ENCODE measurements around the gene PAF1.

Gene PAF1

GRCh38 chr19:39419003-39419402, 28.1 kb upstream of the PAF1 start:
- H3K27me3 ChIP-seq (ENCODE audit: insufficient read depth, low read length, poor library complexity), result no peaks in the 10 kb centered on the region
- no peak for DNase-seq
- H3K36me3 ChIP-seq (ENCODE audit: insufficient read depth, low read length), result peaks cover 69% of the 10 kb centered on the region

DNA sequence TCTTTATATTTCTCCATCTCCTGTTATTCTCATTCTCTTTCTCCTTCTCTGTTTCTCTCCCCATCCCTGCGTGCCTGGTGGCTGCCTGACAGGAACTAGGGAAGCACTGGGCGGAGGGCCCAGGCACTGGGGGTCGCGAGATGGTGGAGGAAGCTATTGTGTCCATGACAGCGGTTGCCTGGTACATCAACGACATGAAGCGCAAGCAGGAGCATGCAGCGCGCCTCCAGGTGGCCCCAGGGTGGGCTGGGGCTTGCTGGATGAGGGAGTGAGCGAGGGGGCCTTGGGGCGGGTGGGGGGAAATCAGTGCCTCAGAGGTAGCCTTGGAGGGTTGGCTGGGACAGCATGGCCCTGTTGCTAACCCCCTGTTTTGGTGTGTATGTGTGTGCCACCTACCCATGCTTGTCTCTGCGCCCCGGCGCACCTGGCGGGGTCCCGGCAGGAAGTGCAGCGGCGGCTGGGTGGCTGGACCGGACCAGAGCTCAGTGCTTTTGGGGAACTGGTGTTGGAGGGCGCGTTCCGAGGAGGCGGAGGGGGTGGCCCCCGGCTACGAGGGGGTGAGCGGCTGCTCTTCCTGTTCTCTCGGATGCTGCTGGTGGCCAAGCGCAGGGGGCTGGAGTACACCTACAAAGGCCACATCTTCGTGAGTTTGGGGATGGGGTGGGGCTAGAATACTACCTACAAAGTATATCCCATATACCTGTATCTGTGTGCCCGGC, 26.7 kb upstream of the PAF1 start:
- H4K20me1 ChIP-seq (ENCODE audit: insufficient read depth, low read length), result peaks cover 21% of the 10 kb centered on the region
- no peak overlapping the region for H3K4me3 ChIP-seq (ENCODE audit: low read depth in 1 of 2, low read length in 2 of 2)

More at GRCh38 chr19:39419003-39419402, 28.1 kb upstream of the PAF1 start:
- no peak overlapping the region for H2AFZ ChIP-seq (ENCODE audit: low read depth, low read length)
- H3K4me3 ChIP-seq (ENCODE audit: low read depth in 1 of 2, low read length in 2 of 2), result no peak overlapping the region
- no peak overlapping the region for H3K9ac ChIP-seq (ENCODE audit: low read depth, low read length)
- H3K27ac ChIP-seq (ENCODE audit: low read length), result no peak overlapping the region
- ATAC-seq (ENCODE audit: insufficient read depth, low read depth), result no peak
- peaks cover 15% of the 10 kb centered on the region for H3K4me1 ChIP-seq (ENCODE audit: insufficient read depth, low read length)
- TF ChIP-seq EZH2 (IDR thresholded peaks at IDR 0.05; ENCODE audit: borderline replicate concordance, low read depth, low read length, severe bottlenecking), result no peak
- TF ChIP-seq CTCF (IDR thresholded peaks at IDR 0.05; ENCODE audit: borderline replicate concordance, extremely low read depth, low read length, poor library complexity, severe bottlenecking), result no peak
- H3K4me2 ChIP-seq (ENCODE audit: insufficient read depth, low read length), result no peak overlapping the region
- no peaks in the 10 kb centered on the region for H3K9me3 ChIP-seq (ENCODE audit: insufficient read depth, low read length, severe bottlenecking)
- peaks cover 20% of the 10 kb centered on the region for H3K79me2 ChIP-seq (ENCODE audit: insufficient read depth, low read length)
- peaks cover 20% of the 10 kb centered on the region for H4K20me1 ChIP-seq (ENCODE audit: insufficient read depth, low read length)

GRCh38 chr19:39416152-39417120, 25.5 kb upstream of the PAF1 start:
- TF ChIP-seq CTCF (IDR thresholded peaks at IDR 0.05; ENCODE audit: borderline replicate concordance, extremely low read depth, low read length, poor library complexity, severe bottlenecking) (no peak), EZH2 (IDR thresholded peaks at IDR 0.05; ENCODE audit: borderline replicate concordance, low read depth, low read length, severe bottlenecking) (no peak)
- peaks cover 26% of the 10 kb centered on the region for H3K4me1 ChIP-seq (ENCODE audit: insufficient read depth, low read length)
- no peaks in the 10 kb centered on the region for H3K9me3 ChIP-seq (ENCODE audit: insufficient read depth, low read length, severe bottlenecking)
- H3K4me3 ChIP-seq (ENCODE audit: low read depth in 1 of 2, low read length in 2 of 2), result no peak overlapping the region
- H3K9ac ChIP-seq (ENCODE audit: low read depth, low read length), result no peak overlapping the region
- H3K27me3 ChIP-seq (ENCODE audit: insufficient read depth, low read length, poor library complexity), result no peaks in the 10 kb centered on the region
- no peak overlapping the region for H2AFZ ChIP-seq (ENCODE audit: low read depth, low read length)
- H3K79me2 ChIP-seq (ENCODE audit: insufficient read depth, low read length), result peaks cover 33% of the 10 kb centered on the region
- H3K4me2 ChIP-seq (ENCODE audit: insufficient read depth, low read length), result peak overlapping the region; percentile 2; the same call in 1 of the 2 replicates
- DNase-seq (no peak), ATAC-seq (ENCODE audit: insufficient read depth, low read depth) (no peak)
- H3K27ac ChIP-seq (ENCODE audit: low read length), result no peak overlapping the region
- peaks cover 48% of the 10 kb centered on the region for H3K36me3 ChIP-seq (ENCODE audit: insufficient read depth, low read length)
- H4K20me1 ChIP-seq (ENCODE audit: insufficient read depth, low read length), result peaks cover 21% of the 10 kb centered on the region

More for the DNA sequence above, 26.7 kb upstream of the PAF1 start:
- Histone ChIP-seq H3K79me2 (ENCODE audit: insufficient read depth, low read length) (peaks cover 33% of the 10 kb centered on the region), H3K27ac (ENCODE audit: low read length) (no peak overlapping the region), H3K27me3 (ENCODE audit: insufficient read depth, low read length, poor library complexity) (no peaks in the 10 kb centered on the region), H3K4me2 (ENCODE audit: insufficient read depth, low read length) (no peak overlapping the region), H2AFZ (ENCODE audit: low read depth, low read length) (no peak overlapping the region), H3K36me3 (ENCODE audit: insufficient read depth, low read length) (peaks cover 56% of the 10 kb centered on the region), H3K9me3 (ENCODE audit: insufficient read depth, low read length, severe bottlenecking) (no peaks in the 10 kb centered on the region), H3K9ac (ENCODE audit: low read depth, low read length) (no peak overlapping the region), H3K4me1 (ENCODE audit: insufficient read depth, low read length) (peaks cover 20% of the 10 kb centered on the region)
- no peak for TF ChIP-seq CTCF (IDR thresholded peaks at IDR 0.05; ENCODE audit: borderline replicate concordance, extremely low read depth, low read length, poor library complexity, severe bottlenecking)
- DNase-seq, result no peak
- no peak for ATAC-seq (ENCODE audit: insufficient read depth, low read depth)

Data from DND-41 (cell line).